WERI-Rb-1 (cell line): Measurements from ENCODE around the gene GALNT17.

Source experiments
- DNase-seq: peaks from one replicate; pipeline ENCODE4 v3.0.0-alpha.2; 2020
- H3K27ac ChIP-seq: fragments of 250-450 bp; sonication (Bioruptor Pico); 2 replicates; pipeline ENCODE4 v1.5.1; 2020; ENCODE audit warnings: mild to moderate bottlenecking, moderate library complexity
- H3K27me3 ChIP-seq: fragments of 250-450 bp; sonication (Bioruptor Pico); 2 replicates; pipeline ENCODE4 v1.5.1; 2021; ENCODE audit warnings: mild to moderate bottlenecking, low read depth, moderate library complexity; ENCODE audit not compliant: insufficient read depth, severe bottlenecking
- H3K36me3 ChIP-seq: fragments of 250-450 bp; sonication (Bioruptor Pico); 2 replicates; pipeline ENCODE4 v1.5.1; 2020; ENCODE audit warnings: mild to moderate bottlenecking, moderate library complexity
- H3K4me3 ChIP-seq: 2 replicates; pipeline ENCODE4 v1.5.1; 2011; ENCODE audit warnings: low read depth, mild to moderate bottlenecking, control low read depth, low read length
- H3K9me3 ChIP-seq: fragments of 250-450 bp; sonication (Bioruptor Pico); 2 replicates; pipeline ENCODE4 v1.5.1; 2021; ENCODE audit warnings: mild to moderate bottlenecking, moderate library complexity; ENCODE audit not compliant: severe bottlenecking
- CTCF ChIP-seq: IDR thresholded peaks from 2 replicates; pipeline ENCODE4 v1.5.1; 2011; ENCODE audit warnings: low read depth, mild to moderate bottlenecking, control low read depth, inconsistent platforms, low read length

GALNT17 gene

GRCh38 chr7:71308096-71308495 lies 176.2 kb downstream of the GALNT17 start:
- H3K27ac ChIP-seq = no peak overlapping the region
- no peak for TF ChIP-seq CTCF
- H3K4me3 ChIP-seq = no peak overlapping the region
- DNase-seq = no peak
- H3K36me3 ChIP-seq = no peaks in the 10 kb centered on the region
- no peaks in the 10 kb centered on the region for H3K9me3 ChIP-seq
- H3K27me3 ChIP-seq = no peaks in the 10 kb centered on the region

- H3K9me3 ChIP-seq = peaks cover 7% of the 10 kb centered on the region
- H3K27ac ChIP-seq = no peak overlapping the region
- DNase-seq = no peak
- H3K36me3 ChIP-seq = no peaks in the 10 kb centered on the region
- TF ChIP-seq CTCF = no peak
- H3K27me3 ChIP-seq = peaks cover under 1% of the 10 kb centered on the region
- H3K4me3 ChIP-seq = no peak overlapping the region
Measured at GRCh38 chr7:71311576-71311975, 179.6 kb downstream of the GALNT17 start.

GRCh38 chr7:71312755-71313490 lies 181.0 kb downstream of the GALNT17 start:
- no peak overlapping the region for H3K27ac ChIP-seq
- no peak for TF ChIP-seq CTCF
- peaks cover 7% of the 10 kb centered on the region for H3K9me3 ChIP-seq
- H3K27me3 ChIP-seq = peaks cover 3% of the 10 kb centered on the region
- DNase-seq = no peak
- H3K4me3 ChIP-seq = no peak overlapping the region
- H3K36me3 ChIP-seq = no peaks in the 10 kb centered on the region

GRCh38 chr7:71313553-71313952 lies 181.6 kb downstream of the GALNT17 start:
- Histone ChIP-seq H3K27me3 (peaks cover 3% of the 10 kb centered on the region), H3K4me3 (no peak overlapping the region), H3K36me3 (no peaks in the 10 kb centered on the region), H3K9me3 (peaks cover 7% of the 10 kb centered on the region), H3K27ac (no peak overlapping the region)
- TF ChIP-seq CTCF = no peak
- no peak for DNase-seq

GRCh38 chr7:71320916-71321315 lies 189.0 kb downstream of the GALNT17 start:
- peaks cover 3% of the 10 kb centered on the region for H3K27me3 ChIP-seq
- TF ChIP-seq CTCF = no peak
- DNase-seq = no peak
- H3K36me3 ChIP-seq = no peaks in the 10 kb centered on the region
- H3K9me3 ChIP-seq = no peaks in the 10 kb centered on the region
- H3K27ac ChIP-seq = no peak overlapping the region
- H3K4me3 ChIP-seq = no peak overlapping the region

GRCh38 chr7:71322201-71322600 lies 190.3 kb downstream of the GALNT17 start:
- no peak for DNase-seq
- Histone ChIP-seq H3K36me3 (no peaks in the 10 kb centered on the region), H3K9me3 (no peaks in the 10 kb centered on the region), H3K4me3 (no peak overlapping the region), H3K27me3 (peaks cover under 1% of the 10 kb centered on the region), H3K27ac (no peak overlapping the region)
- TF ChIP-seq CTCF = no peak
